ENCODE measurements around the gene USP6NL.

The USP6NL gene

GRCh38 chr10:11415095-11415494, 196.4 kb downstream of the USP6NL start:
- ATAC-seq: no peak
- DNase-seq: no peak

GRCh38 chr10:11414314-11415038, 197.0 kb downstream of the USP6NL start:
- ATAC-seq (no peak), DNase-seq (no peak)

DNA sequence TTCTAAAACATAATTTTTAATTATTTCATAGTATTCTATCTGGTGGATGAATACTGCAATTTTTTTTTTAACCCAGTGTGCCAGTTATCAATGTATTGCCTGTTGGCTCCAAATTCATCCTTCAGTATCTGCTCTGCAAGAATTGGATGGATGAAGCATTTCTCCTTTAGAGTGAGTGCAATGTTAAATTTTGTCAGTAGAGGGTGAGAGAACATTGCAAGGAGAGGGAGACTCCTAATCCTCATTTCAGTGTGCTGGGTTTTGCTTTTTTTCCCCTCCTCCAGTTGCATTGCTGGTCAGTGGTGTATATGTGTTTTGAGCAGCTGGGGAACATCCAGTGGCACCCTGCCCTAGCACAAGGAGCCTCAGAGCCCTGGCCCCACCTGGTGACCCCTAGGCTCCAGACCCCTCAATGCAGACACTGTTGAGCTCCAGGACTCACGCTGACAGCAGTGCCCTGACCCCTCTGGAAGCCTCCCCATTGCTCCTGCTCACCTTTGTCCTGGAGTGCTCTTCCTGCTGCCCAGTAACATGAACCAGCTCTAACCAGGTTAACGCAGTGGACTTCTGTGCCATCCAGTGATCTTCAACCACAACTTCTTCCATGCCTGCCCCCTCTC, 199.4 kb downstream of the USP6NL start:
- DNase-seq (no peak), ATAC-seq (no peak)

DNA sequence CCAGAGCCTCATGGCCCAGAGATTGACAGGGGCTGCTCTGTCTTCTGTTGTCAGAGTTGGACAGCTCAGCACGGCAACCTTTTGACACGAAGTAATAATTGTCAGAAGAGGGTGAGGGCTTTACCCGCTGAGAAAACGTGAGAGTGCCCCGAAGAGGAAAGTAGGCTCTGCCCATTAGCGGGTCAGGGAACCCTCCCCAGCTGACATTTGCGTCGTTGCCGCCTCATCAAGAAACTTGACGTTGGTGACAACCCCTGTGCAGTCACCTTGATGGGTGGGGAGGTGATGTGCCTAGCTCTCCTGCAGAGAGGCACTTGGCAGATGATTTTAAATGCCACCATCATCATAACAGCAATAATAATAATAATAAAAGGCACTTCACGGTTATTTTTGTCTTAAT, 202.1 kb downstream of the USP6NL start:
- DNase-seq (no peak), ATAC-seq (no peak)

- ATAC-seq (no peak), DNase-seq (no peak)
Measured at GRCh38 chr10:11407939-11408338, 203.5 kb downstream of the USP6NL start.

- no peak for DNase-seq
- no peak for ATAC-seq
Measured at GRCh38 chr10:11406746-11407145, 204.7 kb downstream of the USP6NL start.

DNA sequence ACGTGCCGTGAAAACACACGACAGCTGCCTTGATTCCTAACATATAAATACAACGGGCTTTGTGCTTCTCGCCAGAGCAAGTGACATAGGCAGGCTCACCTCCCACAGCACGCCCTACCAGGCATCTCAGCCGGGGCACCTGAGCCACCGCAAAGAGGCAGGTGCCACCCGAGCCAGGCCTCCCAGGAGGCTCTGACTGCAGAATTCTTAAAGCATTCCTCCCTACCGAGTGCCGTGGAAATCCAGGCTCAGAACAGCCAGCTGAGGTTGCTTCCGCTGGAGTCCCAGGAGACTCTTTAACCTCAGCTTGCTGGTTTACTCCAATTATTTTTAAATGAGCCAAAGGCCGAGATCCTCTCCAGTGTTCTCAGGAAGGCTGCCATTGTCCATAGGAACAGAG, 206.5 kb downstream of the USP6NL start:
- DNase-seq (no peak), ATAC-seq (no peak)

Data from stimulated activated naive CD8-positive, alpha-beta T cell treated with anti-CD3 and anti-CD28 coated beads, Interleukin-15, Interleukin-2, amounts not matched to agents 100 U/mL and 50 U/mL, for 24 hours (primary cell).